A673 (cell line): ENCODE results near the gene TMED9.

ENCODE experiments used
- CTCF ChIP-seq: fragments of 300-800, 200-600 bp; sonication (generic); conservative IDR thresholded peaks from 2 replicates; pipeline ENCODE4 v1.5.1; 2017; ENCODE audit warnings: low read depth, mild to moderate bottlenecking, antibody characterized with exemption, low read length, moderate library complexity, mixed read lengths
- EZH2 ChIP-seq: fragments of 200-600 bp; sonication (generic); IDR thresholded peaks from 2 replicates; pipeline ENCODE4 v1.6.1; 2017; ENCODE audit warnings: borderline replicate concordance, low read depth, mild to moderate bottlenecking, mixed read lengths, antibody characterized with exemption, low read length; ENCODE audit not compliant: poor library complexity, severe bottlenecking

- TF ChIP-seq CTCF (no peak), EZH2 (no peak)
These were observed 27.0 kb upstream of the TMED9 start for GRCh38 chr5:177565046-177565445.
